Hematopoietic multipotent progenitor cell treated with erythropoietin and hydrocortisone succinate and interleukin-3 and kit ligand, for 8 days (in vitro differentiated cells): ENCODE results near the gene RASGRP1.

Experiments
- DNase-seq: peaks from one replicate; pipeline ENCODE4 v3.0.0-alpha.2; 2015

Gene RASGRP1

GRCh38 chr15:38453971-38454695 lies 110.5 kb downstream of the RASGRP1 start, which contains the start of gene FAM98B:
Gene FAM98B, plus strand, starts transcription at chr15:38454127. Its CDS starts 35 bp downstream, at chr15:38454162.
- peak; percentile 90 for DNase-seq

GRCh38 chr15:38441130-38441519 lies 123.5 kb downstream of the RASGRP1 start:
- no peak for DNase-seq

- peak; percentile 59 for DNase-seq
These were observed 124.1 kb downstream of the RASGRP1 start for GRCh38 chr15:38440353-38441129.
